GM12864 (cell line): ENCODE results near the gene GPC5.

Source experiments
- DNase-seq: peaks from one replicate; pipeline ENCODE4 v3.0.0-alpha.2; 2011; ENCODE audit warnings: low read depth
- H3K4me3 ChIP-seq: 2 replicates; pipeline ENCODE4 v1.5.1; 2011; ENCODE audit warnings: mild to moderate bottlenecking, low read depth, low read length, control low read depth
- CTCF ChIP-seq: IDR thresholded peaks from 2 replicates; pipeline ENCODE4 v1.5.1; 2011; ENCODE audit warnings: low read depth, mild to moderate bottlenecking, moderate library complexity, low read length, control low read depth, inconsistent platforms; ENCODE audit errors: missing control alignments

The GPC5 gene

GRCh38 chr13:91534996-91535395, 136.6 kb downstream of the GPC5 start:
- DNase-seq: no peak
- H3K4me3 ChIP-seq: no peak overlapping the region
- TF ChIP-seq CTCF: no peak

- DNase-seq: no peak
- no peak overlapping the region for H3K4me3 ChIP-seq
- no peak for TF ChIP-seq CTCF
These were observed 139.0 kb downstream of the GPC5 start for GRCh38 chr13:91537376-91537775.

GRCh38 chr13:91539286-91540157, 141.1 kb downstream of the GPC5 start:
- TF ChIP-seq CTCF: no peak
- no peak overlapping the region for H3K4me3 ChIP-seq
- DNase-seq: no peak

GRCh38 chr13:91540158-91540736, 141.8 kb downstream of the GPC5 start:
- H3K4me3 ChIP-seq: no peak overlapping the region
- DNase-seq: no peak
- TF ChIP-seq CTCF: no peak

GRCh38 chr13:91544723-91545122, 146.3 kb downstream of the GPC5 start:
- DNase-seq: no peak
- no peak for TF ChIP-seq CTCF
- no peak overlapping the region for H3K4me3 ChIP-seq

GRCh38 chr13:91546900-91547299, 148.5 kb downstream of the GPC5 start:
- no peak for DNase-seq
- TF ChIP-seq CTCF: no peak
- H3K4me3 ChIP-seq: no peak overlapping the region

GRCh38 chr13:91553584-91553983, 155.2 kb downstream of the GPC5 start:
- no peak for DNase-seq
- H3K4me3 ChIP-seq: no peak overlapping the region
- TF ChIP-seq CTCF: no peak
